Measurements from ENCODE around the gene DNAJC7. TPM values are rescaled to one million over a fixed set of nuclear protein-coding genes. Genes with fewer than 3 reads are reported as not detected.

DNAJC7 gene
- total and polyA plus RNA-seq, 7 donors: 66.3 to 142 (median 86.3) TPM

DNA sequence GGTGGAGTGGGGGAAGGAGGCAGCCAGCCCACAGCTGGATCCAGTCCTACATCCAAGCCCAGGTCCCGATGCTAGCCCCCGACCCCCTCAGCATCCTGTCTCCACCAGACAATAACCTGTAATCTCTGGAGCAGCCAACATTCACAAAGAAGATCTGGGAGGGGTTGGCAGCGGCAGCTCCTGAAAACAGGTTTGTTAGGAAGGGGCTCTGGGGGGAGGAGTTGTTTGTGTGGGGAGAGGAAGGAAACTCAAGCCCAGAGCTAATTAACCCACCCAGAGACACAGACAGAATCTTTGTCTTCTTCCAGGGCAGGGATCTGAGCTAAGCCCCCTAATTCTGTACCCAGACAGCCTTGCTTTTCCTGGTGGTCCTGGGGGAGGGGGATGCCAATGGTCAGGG is 37.8 kb upstream of the DNAJC7 start:
- Histone ChIP-seq H3K9me3 (no peaks in the 10 kb centered on the region), H3K4me1 (no peaks in the 10 kb centered on the region), H3K27me3 (ENCODE audit: insufficient read depth in 3 of 3, low read length in 2 of 3) (peaks cover 0 to 2% (median 0%) of the 10 kb centered on the region in 3 donors), H3K4me3 (no peak overlapping the region), H3K27ac (no peak overlapping the region), H3K36me3 (ENCODE audit: insufficient read depth in 1 of 2, low read depth in 1 of 2) (no peaks in the 10 kb centered on the region)
- intact Hi-C loops (cut with DNase I): no loop called here
- TF ChIP-seq, protein P1, sequence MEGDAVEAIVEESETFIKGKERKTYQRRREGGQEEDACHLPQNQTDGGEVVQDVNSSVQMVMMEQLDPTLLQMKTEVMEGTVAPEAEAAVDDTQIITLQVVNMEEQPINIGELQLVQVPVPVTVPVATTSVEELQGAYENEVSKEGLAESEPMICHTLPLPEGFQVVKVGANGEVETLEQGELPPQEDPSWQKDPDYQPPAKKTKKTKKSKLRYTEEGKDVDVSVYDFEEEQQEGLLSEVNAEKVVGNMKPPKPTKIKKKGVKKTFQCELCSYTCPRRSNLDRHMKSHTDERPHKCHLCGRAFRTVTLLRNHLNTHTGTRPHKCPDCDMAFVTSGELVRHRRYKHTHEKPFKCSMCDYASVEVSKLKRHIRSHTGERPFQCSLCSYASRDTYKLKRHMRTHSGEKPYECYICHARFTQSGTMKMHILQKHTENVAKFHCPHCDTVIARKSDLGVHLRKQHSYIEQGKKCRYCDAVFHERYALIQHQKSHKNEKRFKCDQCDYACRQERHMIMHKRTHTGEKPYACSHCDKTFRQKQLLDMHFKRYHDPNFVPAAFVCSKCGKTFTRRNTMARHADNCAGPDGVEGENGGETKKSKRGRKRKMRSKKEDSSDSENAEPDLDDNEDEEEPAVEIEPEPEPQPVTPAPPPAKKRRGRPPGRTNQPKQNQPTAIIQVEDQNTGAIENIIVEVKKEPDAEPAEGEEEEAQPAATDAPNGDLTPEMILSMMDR (IDR thresholded peaks at IDR 0.05): no peak
- 30 to 33% (median 31%) methylated on average over 3 of the region's 3 CpGs for WGBS, 3 donors
- DNase-seq (no peak), ATAC-seq (no peak)

DNA sequence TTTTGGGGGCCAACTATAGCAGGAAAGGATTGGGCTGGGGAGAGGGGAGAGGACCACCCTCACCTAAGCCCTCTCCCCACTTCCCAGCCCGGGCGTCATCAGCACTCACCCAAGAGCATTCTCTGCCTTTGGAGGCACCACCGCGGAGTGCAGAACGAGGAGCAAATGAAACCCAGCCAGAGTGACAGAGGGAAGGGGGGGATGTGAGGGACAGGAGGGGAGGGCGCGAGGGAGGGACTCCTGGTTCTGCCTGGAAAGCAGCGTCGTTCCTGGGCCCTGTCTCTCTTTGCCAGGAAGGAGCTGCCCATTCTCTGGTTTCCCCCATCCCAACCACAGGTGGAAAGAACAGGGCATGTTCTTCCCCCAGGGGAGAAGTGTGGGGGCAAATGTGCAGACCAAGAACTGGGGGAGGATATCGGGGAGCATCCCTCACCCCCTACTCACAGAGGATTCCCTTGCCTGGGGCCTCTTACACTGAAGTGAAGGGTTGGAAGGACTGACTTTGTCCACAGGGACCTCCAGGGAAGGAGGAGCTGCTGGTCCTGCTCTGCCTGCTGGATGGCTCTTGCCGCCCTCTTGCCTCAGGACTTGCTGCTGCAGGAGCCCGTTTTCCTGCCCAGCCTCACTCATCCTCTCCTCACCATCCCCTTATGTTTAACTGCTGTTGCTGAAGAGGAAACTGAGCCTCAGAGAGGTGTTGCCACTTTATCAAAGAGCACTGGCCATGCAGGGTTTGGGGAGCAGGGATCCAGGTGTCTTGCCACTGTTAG is 36.7 kb upstream of the DNAJC7 start:
- no peak for DNase-seq
- Histone ChIP-seq H3K4me3 (no peak overlapping the region), H3K36me3 (ENCODE audit: insufficient read depth in 1 of 2, low read depth in 1 of 2) (no peaks in the 10 kb centered on the region), H3K9me3 (no peaks in the 10 kb centered on the region), H3K27me3 (ENCODE audit: insufficient read depth in 3 of 3, low read length in 2 of 3) (peaks cover 0 to 2% (median 0%) of the 10 kb centered on the region in 3 donors), H3K4me1 (peaks cover 4% of the 10 kb centered on the region), H3K27ac (no peak overlapping the region)
- TF ChIP-seq, protein P1 (IDR thresholded peaks at IDR 0.05): no peak
- WGBS, 3 donors: 30 to 50% (median 41%) methylated on average over 11 to 12 of the region's 12 CpGs
- no peak for ATAC-seq
- intact Hi-C loops (cut with DNase I): no loop called here

DNA sequence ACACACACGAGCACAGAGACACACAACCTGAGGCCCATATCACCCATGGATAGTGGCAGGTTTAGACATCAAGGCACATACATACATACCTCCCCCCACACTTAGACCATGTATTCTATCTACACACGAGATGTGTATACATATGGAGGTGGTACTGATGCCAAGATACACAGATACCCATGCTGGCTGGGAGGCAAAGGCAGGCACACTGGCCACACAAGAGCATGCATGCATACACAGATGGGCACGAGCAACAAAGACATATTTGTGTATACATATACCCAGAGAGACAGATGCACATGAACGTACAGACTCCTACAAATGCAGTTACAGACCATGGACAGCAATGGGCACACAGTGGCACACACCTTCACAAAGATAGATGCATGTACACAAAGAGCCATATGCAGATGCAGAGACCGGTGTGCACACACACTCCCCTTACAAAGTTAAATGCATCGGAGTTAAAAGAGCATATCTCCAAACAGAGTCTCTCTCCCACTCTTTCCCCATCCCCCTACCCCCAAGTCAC is 35.2 kb upstream of the DNAJC7 start:
- no peak for ATAC-seq

DNA sequence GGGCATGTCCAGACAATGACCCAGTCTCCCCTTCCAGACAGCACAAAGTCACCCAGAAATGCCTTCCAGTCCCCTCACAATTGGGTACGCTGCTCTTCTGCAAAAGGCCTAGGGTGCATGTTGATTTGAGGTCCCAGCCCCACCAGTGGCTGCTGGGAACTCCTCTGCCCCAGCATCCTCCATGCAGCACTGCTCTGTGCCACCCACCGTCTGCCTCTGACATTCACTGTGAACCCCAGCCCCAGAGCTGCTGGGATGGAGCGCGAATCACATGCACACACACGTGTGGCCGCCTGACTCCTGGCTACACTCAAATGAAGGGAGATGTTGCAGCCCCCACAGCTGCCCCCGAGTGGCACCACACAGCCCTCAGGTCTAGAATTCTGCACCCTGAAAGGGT is 34.4 kb upstream of the DNAJC7 start:
- no peak for ATAC-seq
- H3K4me3 ChIP-seq: no peak overlapping the region
- H3K27ac ChIP-seq: no peak overlapping the region
- peaks cover 4% of the 10 kb centered on the region for H3K4me1 ChIP-seq
- TF ChIP-seq, protein P1 (IDR thresholded peaks at IDR 0.05): no peak
- no peaks in the 10 kb centered on the region for H3K9me3 ChIP-seq
- no peak for DNase-seq
- WGBS, 3 donors: 88 to 92% (median 89%) methylated on average over 7 of the region's 7 CpGs
- intact Hi-C loops (cut with DNase I): no loop called here
- H3K27me3 ChIP-seq (ENCODE audit: insufficient read depth in 3 of 3, low read length in 2 of 3): peaks cover 0 to 2% (median 0%) of the 10 kb centered on the region in 3 donors
- H3K36me3 ChIP-seq (ENCODE audit: insufficient read depth in 1 of 2, low read depth in 1 of 2): no peaks in the 10 kb centered on the region

More for the DNA sequence above, 35.2 kb upstream of the DNAJC7 start:
- intact Hi-C loops (cut with DNase I): no loop called here
- peaks cover 4% of the 10 kb centered on the region for H3K4me1 ChIP-seq
- no peak overlapping the region for H3K27ac ChIP-seq
- H3K36me3 ChIP-seq (ENCODE audit: insufficient read depth in 1 of 2, low read depth in 1 of 2): no peaks in the 10 kb centered on the region
- peaks cover 0 to 2% (median 0%) of the 10 kb centered on the region in 3 donors for H3K27me3 ChIP-seq (ENCODE audit: insufficient read depth in 3 of 3, low read length in 2 of 3)
- DNase-seq: no peak
- TF ChIP-seq, protein P1 (IDR thresholded peaks at IDR 0.05): no peak
- WGBS, 3 donors: 82 to 84% (median 83%) methylated on average over 6 of the region's 6 CpGs
- H3K4me3 ChIP-seq: no peak overlapping the region
- no peaks in the 10 kb centered on the region for H3K9me3 ChIP-seq

All from psoas muscle (tissue), 8 donors.